Measurements from ENCODE around the gene UCHL5. TPM values are rescaled to one million over a fixed set of nuclear protein-coding genes. Genes with fewer than 3 reads are reported as not detected.
"Not testable (repeated sequence)": the region's sequence is repeated elsewhere in the genome, so short reads cannot be mapped to it uniquely, and the experiment has no call there.

The UCHL5 gene
- total RNA-seq, 1 experiment from 2014 or later, result 49.3 TPM

- TF ChIP-seq EZH2 (IDR thresholded peaks at IDR 0.05; ENCODE audit: low read depth), result no peak
- peak; percentile 39; the same call in 1 of the 2 replicates for TF ChIP-seq CTCF (conservative IDR thresholded peaks at IDR 0.05)
- Histone ChIP-seq H3K4me2 (no peak overlapping the region), H2AFZ (no peak overlapping the region), H3K79me2 (ENCODE audit: low read depth) (no peaks in the 10 kb centered on the region), H3K27me3 (ENCODE audit: insufficient read depth, low read depth) (no peaks in the 10 kb centered on the region), H3K9me2 (ENCODE audit: insufficient read depth) (no peaks in the 10 kb centered on the region), H4K20me1 (ENCODE audit: insufficient read depth) (no peaks in the 10 kb centered on the region), H3K4me3 (no peak overlapping the region), H3K36me3 (ENCODE audit: low read depth) (no peaks in the 10 kb centered on the region), H3K9me3 (ENCODE audit: insufficient read depth, low read depth) (0 out of 2 replicates have a peak, but pooled peaks cover 3% of the 10 kb centered on the region), H3K27ac (no peak overlapping the region), H3K4me1 (replicated peaks; ENCODE audit: insufficient read depth) (no peaks in the 10 kb centered on the region), H3F3A (ENCODE audit: insufficient read depth, low read depth) (no peaks in the 10 kb centered on the region)
- ChIA-PET CTCF (no interaction called here), POLR2A (ENCODE audit: unreplicated experiment) (no interaction called here)
- intact Hi-C loops (cut with micrococcal nuclease; ENCODE audit: unreplicated experiment), result no loop called here
- no peak for DNase-seq
- BruUV-seq (replicated peaks), result no TSS peak
Measured at GRCh38 chr1:192998536-192998935, 60.6 kb downstream of the UCHL5 start.

- TF ChIP-seq CTCF (conservative IDR thresholded peaks at IDR 0.05) (no peak), EZH2 (IDR thresholded peaks at IDR 0.05; ENCODE audit: low read depth) (no peak)
- CTCF ChIA-PET, result no interaction called here
- intact Hi-C loops (cut with micrococcal nuclease; ENCODE audit: unreplicated experiment), result no loop called here
- no peak for DNase-seq
- H4K20me1 ChIP-seq (ENCODE audit: insufficient read depth), result no peaks in the 10 kb centered on the region
- no peak overlapping the region for H3K4me3 ChIP-seq
- no peaks in the 10 kb centered on the region for H3K4me1 ChIP-seq (replicated peaks; ENCODE audit: insufficient read depth)
- POLR2A ChIA-PET (ENCODE audit: unreplicated experiment), result no interaction called here
- H3K36me3 ChIP-seq (ENCODE audit: low read depth), result no peaks in the 10 kb centered on the region
- H3K4me2 ChIP-seq, result no peak overlapping the region
- BruUV-seq (replicated peaks), result no TSS peak
- no peak overlapping the region for H3K27ac ChIP-seq
- H3K9me3 ChIP-seq (ENCODE audit: insufficient read depth, low read depth), result no peaks in the 10 kb centered on the region
- no peaks in the 10 kb centered on the region for H3K79me2 ChIP-seq (ENCODE audit: low read depth)
- no peaks in the 10 kb centered on the region for H3K9me2 ChIP-seq (ENCODE audit: insufficient read depth)
- H3F3A ChIP-seq (ENCODE audit: insufficient read depth, low read depth), result no peaks in the 10 kb centered on the region
- no peak overlapping the region for H2AFZ ChIP-seq
- H3K27me3 ChIP-seq (ENCODE audit: insufficient read depth, low read depth), result no peaks in the 10 kb centered on the region
Measured at GRCh38 chr1:192994141-192994540, 65.0 kb downstream of the UCHL5 start.

GRCh38 chr1:192993426-192994085 lies 65.6 kb downstream of the UCHL5 start:
- H3K4me3 ChIP-seq, result no peak overlapping the region
- H4K20me1 ChIP-seq (ENCODE audit: insufficient read depth), result no peaks in the 10 kb centered on the region
- POLR2A ChIA-PET (ENCODE audit: unreplicated experiment), result no interaction called here
- DNase-seq, result no peak
- H3K9me3 ChIP-seq (ENCODE audit: insufficient read depth, low read depth), result no peaks in the 10 kb centered on the region
- H2AFZ ChIP-seq, result no peak overlapping the region
- H3K4me1 ChIP-seq (replicated peaks; ENCODE audit: insufficient read depth), result no peaks in the 10 kb centered on the region
- no peaks in the 10 kb centered on the region for H3K79me2 ChIP-seq (ENCODE audit: low read depth)
- no TSS peak for BruUV-seq (replicated peaks)
- CTCF ChIA-PET, result no interaction called here
- no peak overlapping the region for H3K27ac ChIP-seq
- no peaks in the 10 kb centered on the region for H3K27me3 ChIP-seq (ENCODE audit: insufficient read depth, low read depth)
- intact Hi-C loops (cut with micrococcal nuclease; ENCODE audit: unreplicated experiment), result no loop called here
- H3F3A ChIP-seq (ENCODE audit: insufficient read depth, low read depth), result no peaks in the 10 kb centered on the region
- H3K9me2 ChIP-seq (ENCODE audit: insufficient read depth), result no peaks in the 10 kb centered on the region
- no peak for TF ChIP-seq EZH2 (IDR thresholded peaks at IDR 0.05; ENCODE audit: low read depth)
- no peak for TF ChIP-seq CTCF (conservative IDR thresholded peaks at IDR 0.05)
- H3K4me2 ChIP-seq, result no peak overlapping the region
- no peaks in the 10 kb centered on the region for H3K36me3 ChIP-seq (ENCODE audit: low read depth)

GRCh38 chr1:192986748-192987334 lies 72.3 kb downstream of the UCHL5 start:
- H3K9me2 ChIP-seq (ENCODE audit: insufficient read depth); H2AFZ ChIP-seq; H3K27me3 ChIP-seq (ENCODE audit: insufficient read depth, low read depth); intact Hi-C loops (cut with micrococcal nuclease; ENCODE audit: unreplicated experiment); POLR2A ChIA-PET (ENCODE audit: unreplicated experiment); H3K79me2 ChIP-seq (ENCODE audit: low read depth); H3K9me3 ChIP-seq (ENCODE audit: insufficient read depth, low read depth); DNase-seq; CTCF ChIA-PET; H3K4me3 ChIP-seq; H3K27ac ChIP-seq; H3F3A ChIP-seq (ENCODE audit: insufficient read depth, low read depth); H3K4me2 ChIP-seq; BruUV-seq (replicated peaks); H3K4me1 ChIP-seq (replicated peaks; ENCODE audit: insufficient read depth); H4K20me1 ChIP-seq (ENCODE audit: insufficient read depth); H3K36me3 ChIP-seq (ENCODE audit: low read depth): not testable (repeated sequence)
